Inferior parietal cortex (tissue), 1 donor: Measurements from ENCODE around the gene PTK6.
A peak's percentile ranks its signal among the peaks of the same experiment; 100 is the strongest.

Source experiments
- DNase-seq: peaks from one replicate; pipeline ENCODE4 v3.0.0-alpha.2; 2016; ENCODE audit errors: extremely low spot score

PTK6 gene

DNA sequence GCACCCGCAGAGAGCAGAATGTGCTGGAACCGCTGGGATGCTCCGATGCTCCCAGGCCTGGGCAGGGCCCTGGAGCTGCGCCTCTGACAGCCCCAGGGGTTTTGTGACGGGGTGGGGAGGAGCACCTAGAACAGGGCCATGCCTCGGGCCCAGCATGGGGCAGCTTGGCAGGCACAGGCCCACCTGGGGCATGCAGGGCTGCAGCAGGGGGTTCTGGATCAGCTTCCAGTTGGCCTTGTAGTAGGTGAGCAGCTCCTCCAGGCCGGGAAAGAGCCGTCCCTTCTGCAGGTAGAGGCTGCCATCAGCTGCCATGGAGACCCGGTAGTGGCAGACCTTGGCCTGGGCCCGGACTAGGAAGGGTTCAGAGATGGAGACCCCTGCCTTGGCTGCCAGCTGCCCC lies 6.0 kb upstream of the PTK6 start:
- no peak for DNase-seq

- DNase-seq, result no peak
These were observed 5.5 kb upstream of the PTK6 start for GRCh38 chr20:63542696-63543095.

DNA sequence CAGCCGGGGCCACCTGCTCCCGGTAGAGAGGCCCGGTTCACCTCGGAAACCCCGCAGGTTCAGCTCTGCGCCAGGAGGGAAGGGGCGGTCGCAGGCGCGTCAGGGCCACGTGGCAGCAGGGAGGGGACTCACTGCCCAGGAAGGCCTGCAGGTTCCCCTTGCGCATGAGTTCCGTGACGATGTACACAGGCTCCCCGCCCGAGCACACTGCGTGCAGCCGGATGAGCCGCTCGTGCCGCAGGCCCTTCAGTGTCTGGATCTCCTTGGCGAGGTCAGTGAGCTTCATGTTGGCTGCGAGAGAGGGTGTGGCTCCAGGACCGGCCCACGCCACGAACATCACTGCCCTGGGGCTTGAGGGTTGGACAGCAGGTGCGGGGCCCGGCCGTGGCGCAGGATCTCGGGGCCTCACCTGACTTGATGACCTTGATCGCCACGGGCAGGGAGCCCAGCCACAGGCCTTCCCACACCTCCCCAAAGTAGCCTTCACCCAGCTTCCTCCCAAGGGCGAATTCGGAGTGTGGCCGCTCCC lies 4.9 kb upstream of the PTK6 start:
- DNase-seq, result no peak

DNA sequence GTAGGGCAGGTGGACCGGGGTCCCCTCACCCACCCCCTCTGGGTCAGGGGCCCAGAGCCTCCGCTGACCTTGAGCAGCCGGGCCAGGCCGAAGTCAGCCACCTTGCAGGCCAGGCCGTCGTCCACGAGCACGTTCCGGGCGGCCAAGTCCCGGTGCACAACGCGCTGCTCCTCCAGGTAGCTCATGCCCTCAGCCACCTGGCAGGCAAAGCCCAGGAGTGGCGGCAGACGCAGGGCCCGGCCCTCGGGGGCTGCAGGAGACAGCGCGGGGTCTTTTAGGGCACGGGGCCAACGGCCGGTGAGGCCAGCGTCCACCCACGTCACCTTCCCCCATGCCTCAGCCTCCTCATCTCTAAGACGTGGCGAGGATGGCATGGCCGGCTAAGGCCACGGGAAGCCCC lies 4.2 kb upstream of the PTK6 start:
- no peak for DNase-seq

- DNase-seq, result no peak
These were observed 3.4 kb upstream of the PTK6 start for GRCh38 chr20:63540417-63541186.

GRCh38 chr20:63539441-63540370 lies 2.5 kb upstream of the PTK6 start:
- no peak for DNase-seq

DNA sequence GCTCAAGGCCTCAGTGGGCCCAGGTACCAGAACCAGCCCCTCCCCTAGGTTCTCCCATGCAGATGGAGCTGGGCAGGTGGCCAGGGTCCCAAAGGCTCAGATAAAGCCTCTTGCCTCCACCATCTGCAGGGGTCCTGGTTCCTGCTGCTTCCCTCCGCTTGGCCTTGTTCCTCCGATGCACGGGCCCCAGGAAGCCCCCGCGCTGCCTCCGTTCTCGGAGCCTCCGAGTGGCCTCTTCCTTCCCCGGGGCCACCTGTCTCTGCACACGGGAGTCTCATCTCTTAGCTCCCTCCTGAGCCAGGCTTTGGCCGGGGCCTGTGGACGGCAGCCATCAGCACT lies 1.9 kb upstream of the PTK6 start:
- no peak for DNase-seq

GRCh38 chr20:63538204-63539091 lies 1.3 kb upstream of the PTK6 start:
- no peak for DNase-seq

DNA sequence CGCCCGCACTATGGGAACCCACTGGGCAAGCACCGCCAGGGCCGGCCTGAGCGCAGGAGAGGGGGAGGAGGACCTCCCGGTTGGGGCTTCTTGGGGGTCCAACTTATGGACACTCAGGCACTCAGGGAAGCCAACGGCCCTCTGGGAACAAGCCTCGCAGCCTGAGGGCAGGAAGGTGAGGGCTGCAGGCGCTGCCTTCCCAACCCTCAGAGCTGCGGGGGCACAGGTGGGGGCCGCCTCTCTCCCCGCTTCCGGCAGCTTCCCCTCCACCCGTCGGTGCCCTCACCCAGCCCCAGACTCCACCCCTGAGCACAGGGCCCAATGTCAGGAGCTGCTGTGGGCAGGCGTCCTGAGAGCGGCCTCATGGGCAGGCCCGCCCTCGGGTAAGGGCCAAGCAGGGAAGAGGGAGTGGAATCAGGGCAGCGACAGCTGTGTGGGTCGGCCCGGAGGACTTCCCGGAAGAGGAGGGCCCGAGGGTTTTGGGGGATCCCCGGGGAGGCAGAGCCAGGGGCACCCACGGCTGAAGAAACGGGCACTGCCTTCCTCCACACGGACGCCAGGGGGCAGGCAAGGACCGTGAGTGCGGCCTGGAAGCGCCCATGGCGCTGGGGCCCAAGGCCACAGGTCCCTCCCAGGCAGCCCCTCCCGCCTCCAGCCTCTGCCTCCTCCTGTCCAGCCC lies 488 bp upstream of the PTK6 start:
- peak; percentile 73 for DNase-seq

GRCh38 chr20:63536241-63536977 lies 767 bp downstream of the PTK6 start:
- DNase-seq, result no peak

- no peak for DNase-seq
These were observed 2.1 kb downstream of the PTK6 start for GRCh38 chr20:63534831-63535651.

GRCh38 chr20:63534427-63534830 lies 2.7 kb downstream of the PTK6 start:
- no peak for DNase-seq

DNA sequence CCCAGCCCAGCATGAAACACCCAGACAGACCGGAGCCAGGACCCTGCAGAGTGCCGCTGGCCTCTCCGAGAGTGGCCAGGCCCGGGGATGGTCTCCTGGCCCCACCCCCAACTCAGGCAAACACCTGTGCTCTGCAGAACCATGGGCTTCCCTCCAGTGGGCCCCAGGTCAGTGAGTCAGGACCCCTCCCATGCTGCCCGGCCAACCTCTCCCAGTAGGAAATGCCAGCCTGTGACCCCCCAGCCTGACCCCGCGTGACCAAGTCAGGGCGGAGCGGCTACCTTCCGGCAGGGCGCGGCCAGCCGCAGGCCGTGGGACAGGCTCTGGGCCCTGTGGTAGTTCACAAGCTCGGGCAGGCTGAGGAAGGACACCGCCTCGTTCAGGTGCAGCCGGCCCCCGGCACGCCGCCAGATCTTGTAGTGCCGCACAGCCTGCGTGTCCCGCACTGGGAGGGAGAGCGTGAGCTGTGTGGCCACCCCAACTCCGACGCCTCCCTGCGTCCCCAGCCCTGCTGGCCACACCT lies 3.2 kb downstream of the PTK6 start:
- DNase-seq, result no peak

GRCh38 chr20:63533388-63533787 lies 3.8 kb downstream of the PTK6 start:
- DNase-seq, result no peak

GRCh38 chr20:63532449-63532971 lies 4.7 kb downstream of the PTK6 start:
- DNase-seq, result no peak

GRCh38 chr20:63531686-63532448 lies 5.3 kb downstream of the PTK6 start:
- DNase-seq, result no peak

- no peak for DNase-seq
These were observed 6.4 kb downstream of the PTK6 start for GRCh38 chr20:63530788-63531160.
